IgD-negative memory B cell (primary cell): ENCODE data around the gene PSD4. TPM values are rescaled to one million over a fixed set of nuclear protein-coding genes. Genes with fewer than 3 reads are reported as not detected.
A peak's percentile ranks its signal among the peaks of the same experiment; 100 is the strongest.

Experiments
- H3K27ac Mint-ChIP-seq, 3 donors: one replicate each; pipeline ENCODE4 v1.8.0; 2020 to 2022; ENCODE audit warnings: mild to moderate bottlenecking in 3 of 3, mixed read lengths in 3 of 3, moderate library complexity in 1 of 3
- H3K27me3 Mint-ChIP-seq: one replicate; pipeline ENCODE4 v1.8.0; 2021; ENCODE audit warnings: mixed read lengths
- H3K36me3 Mint-ChIP-seq: one replicate; pipeline ENCODE4 v1.8.0; 2020; ENCODE audit warnings: mild to moderate bottlenecking, mixed read lengths
- H3K4me1 Mint-ChIP-seq, 3 donors: one replicate each; pipeline ENCODE4 v1.8.0; 2020 to 2022; ENCODE audit warnings: mixed read lengths in 3 of 3, mild to moderate bottlenecking in 1 of 3
- H3K4me3 Mint-ChIP-seq, 4 donors: one replicate each; pipeline ENCODE4 v1.8.0; 2020 to 2022; ENCODE audit warnings: mild to moderate bottlenecking in 4 of 4, mixed read lengths in 4 of 4, moderate library complexity in 3 of 4
- H3K9me3 Mint-ChIP-seq, 3 donors: one replicate each; pipeline ENCODE4 v1.8.0; 2020 to 2021; ENCODE audit warnings: mixed read lengths in 3 of 3, mild to moderate bottlenecking in 1 of 3
- polyA plus RNA-seq: library from polyadenylated mRNA; unstranded; fragments of 300-500 nt; fragmentation: Illumina TruSeq; gene quantifications from one replicate; pipeline ENCODE4 v1.2.3, GENCODE V29; 2021

The PSD4 gene
- polyA plus RNA-seq, 1 donor from 2014 or later, result 36.4 TPM

DNA sequence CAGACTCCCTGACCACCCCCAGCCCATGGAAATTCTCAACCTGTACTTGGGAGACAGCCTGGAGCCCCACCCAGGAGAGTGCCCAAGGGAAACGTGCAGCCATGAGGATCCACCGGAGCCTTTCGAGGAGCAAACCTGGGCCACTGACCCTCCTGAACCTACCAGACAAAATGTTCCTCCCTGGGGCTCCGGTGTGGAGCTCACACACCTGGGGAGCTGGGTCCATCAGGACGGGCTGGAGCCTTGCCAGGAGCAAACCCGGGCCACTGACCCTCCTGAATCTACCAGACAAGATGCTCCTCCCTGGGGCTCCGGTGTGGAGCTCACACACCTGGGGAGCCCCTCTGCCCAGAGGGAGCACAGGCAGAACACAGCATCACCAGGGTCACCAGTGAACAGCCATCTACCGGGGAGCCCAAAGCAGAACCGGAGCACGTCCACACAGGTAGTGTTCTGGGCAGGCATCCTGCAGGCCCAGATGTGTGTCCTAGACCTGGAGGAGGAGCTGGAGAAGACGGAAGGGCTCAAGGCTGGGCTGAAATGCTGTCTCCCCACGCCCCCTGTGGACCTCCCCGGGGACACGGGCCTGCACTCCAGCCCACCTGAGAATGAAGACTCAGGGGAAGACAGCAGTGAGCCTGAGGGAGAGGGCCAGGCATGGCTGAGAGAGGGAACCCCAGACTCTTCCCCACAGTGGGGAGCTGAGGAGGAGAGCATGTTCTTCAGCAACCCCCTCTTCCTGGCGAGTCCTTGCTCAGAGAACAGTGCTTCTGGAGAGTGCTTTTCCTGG is 8.9 kb downstream of the PSD4 start:
- Mint-ChIP-seq H3K4me3 (peak overlapping the region in 1 of 4 donors; percentile 28), H3K4me1 (peaks cover 55 to 58% (median 58%) of the 10 kb centered on the region in 3 donors), H3K27ac (no peak overlapping the region), H3K9me3 (no peaks in the 10 kb centered on the region), H3K27me3 (no peaks in the 10 kb centered on the region), H3K36me3 (peaks cover 3% of the 10 kb centered on the region)

DNA sequence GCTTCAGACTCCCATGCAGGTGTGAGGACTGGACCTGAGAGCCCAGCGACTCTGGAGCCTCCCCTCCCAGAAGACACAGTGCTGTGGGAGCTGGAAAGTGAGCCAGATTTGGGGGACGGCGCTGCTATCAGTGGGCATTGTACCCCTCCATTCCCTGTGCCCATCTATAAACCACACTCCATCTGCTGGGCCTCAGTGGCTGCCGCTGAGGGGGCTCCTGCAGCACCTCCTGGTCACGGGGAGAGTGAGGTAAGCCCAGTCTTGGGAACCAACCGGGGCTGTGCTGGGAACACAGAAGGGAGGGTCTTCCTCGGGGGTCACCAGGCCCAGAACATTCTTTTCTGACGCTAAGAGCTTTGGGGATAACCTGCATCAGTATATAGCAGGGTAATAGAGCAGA is 9.5 kb downstream of the PSD4 start:
- no peaks in the 10 kb centered on the region for H3K27me3 Mint-ChIP-seq
- peaks cover 56 to 60% (median 58%) of the 10 kb centered on the region in 3 donors for H3K4me1 Mint-ChIP-seq
- H3K4me3 Mint-ChIP-seq, result peak overlapping the region in 2 of 4 donors; percentile 33 to 46
- H3K9me3 Mint-ChIP-seq, result no peaks in the 10 kb centered on the region
- peaks cover 3% of the 10 kb centered on the region for H3K36me3 Mint-ChIP-seq
- peak overlapping the region; percentile 21 to 92 (median 50) for H3K27ac Mint-ChIP-seq

DNA sequence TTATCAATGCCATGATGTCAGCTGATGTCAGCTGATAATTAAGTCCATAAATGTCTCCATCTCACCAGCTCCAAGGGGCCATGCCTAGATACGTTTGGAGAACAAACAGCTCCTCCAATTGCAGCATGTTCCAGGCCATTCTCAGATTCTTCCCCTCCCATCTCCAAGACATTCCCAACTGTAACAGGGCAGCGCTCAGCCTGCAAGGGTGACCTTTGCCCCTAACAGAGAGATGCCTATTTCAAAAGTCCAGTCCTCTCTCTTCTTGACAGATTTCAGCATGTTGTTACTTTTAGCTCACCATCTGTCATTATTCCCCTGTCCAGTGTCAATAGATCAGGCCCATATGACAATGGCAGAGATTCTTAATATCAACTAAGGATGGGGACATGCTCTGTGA is 9.9 kb downstream of the PSD4 start:
- H3K4me1 Mint-ChIP-seq, result peaks cover 53 to 60% (median 56%) of the 10 kb centered on the region in 3 donors
- H3K36me3 Mint-ChIP-seq, result peaks cover 3% of the 10 kb centered on the region

DNA sequence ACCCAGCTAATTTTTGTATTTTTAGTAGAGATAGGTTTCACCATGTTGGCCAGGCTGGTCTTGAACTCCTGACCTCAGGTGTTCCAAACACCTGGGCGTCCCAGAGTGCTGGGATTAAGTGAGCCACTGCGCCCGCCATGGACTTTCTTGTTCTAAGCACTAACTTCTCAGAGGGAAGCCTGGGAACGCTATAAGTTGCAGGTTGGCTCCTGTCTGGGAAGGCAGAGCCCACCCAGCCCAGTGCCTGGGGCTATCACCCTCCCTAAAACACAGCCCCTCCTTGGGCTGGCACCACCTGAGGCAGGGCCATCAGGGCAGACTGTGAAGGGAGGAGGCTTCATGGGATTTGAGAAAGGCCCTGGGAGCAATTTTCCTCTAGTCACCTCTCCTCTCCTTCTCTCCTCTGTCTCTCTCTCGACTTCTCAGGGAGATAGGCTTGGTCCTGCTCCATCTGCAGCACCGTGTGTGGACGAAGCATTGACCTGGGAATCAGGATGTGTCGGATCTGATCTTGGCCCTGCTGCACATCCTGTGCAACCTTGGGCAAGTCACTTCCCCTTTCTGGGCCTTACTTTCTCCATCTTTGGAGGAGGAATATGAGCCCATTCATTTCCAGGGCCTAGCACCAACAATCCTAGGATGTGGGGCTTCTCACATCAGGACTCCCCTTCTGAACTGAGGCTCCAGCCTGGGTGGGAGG is 10.9 kb downstream of the PSD4 start:
- H3K27ac Mint-ChIP-seq, result peak overlapping the region in 2 of 3 donors; percentile 11 to 81
- peaks cover 52 to 60% (median 54%) of the 10 kb centered on the region in 3 donors for H3K4me1 Mint-ChIP-seq
- H3K4me3 Mint-ChIP-seq, result peak overlapping the region in 1 of 4 donors; percentile 66
- peaks cover 3% of the 10 kb centered on the region for H3K36me3 Mint-ChIP-seq
- H3K27me3 Mint-ChIP-seq, result no peaks in the 10 kb centered on the region
- H3K9me3 Mint-ChIP-seq, result no peaks in the 10 kb centered on the region

More for the DNA sequence above, 9.9 kb downstream of the PSD4 start:
- peak overlapping the region in 3 of 4 donors; percentile 27 to 46 (median 33) for H3K4me3 Mint-ChIP-seq
- H3K27me3 Mint-ChIP-seq, result no peaks in the 10 kb centered on the region
- no peaks in the 10 kb centered on the region for H3K9me3 Mint-ChIP-seq
- peak overlapping the region; percentile 21 to 92 (median 50) for H3K27ac Mint-ChIP-seq

DNA sequence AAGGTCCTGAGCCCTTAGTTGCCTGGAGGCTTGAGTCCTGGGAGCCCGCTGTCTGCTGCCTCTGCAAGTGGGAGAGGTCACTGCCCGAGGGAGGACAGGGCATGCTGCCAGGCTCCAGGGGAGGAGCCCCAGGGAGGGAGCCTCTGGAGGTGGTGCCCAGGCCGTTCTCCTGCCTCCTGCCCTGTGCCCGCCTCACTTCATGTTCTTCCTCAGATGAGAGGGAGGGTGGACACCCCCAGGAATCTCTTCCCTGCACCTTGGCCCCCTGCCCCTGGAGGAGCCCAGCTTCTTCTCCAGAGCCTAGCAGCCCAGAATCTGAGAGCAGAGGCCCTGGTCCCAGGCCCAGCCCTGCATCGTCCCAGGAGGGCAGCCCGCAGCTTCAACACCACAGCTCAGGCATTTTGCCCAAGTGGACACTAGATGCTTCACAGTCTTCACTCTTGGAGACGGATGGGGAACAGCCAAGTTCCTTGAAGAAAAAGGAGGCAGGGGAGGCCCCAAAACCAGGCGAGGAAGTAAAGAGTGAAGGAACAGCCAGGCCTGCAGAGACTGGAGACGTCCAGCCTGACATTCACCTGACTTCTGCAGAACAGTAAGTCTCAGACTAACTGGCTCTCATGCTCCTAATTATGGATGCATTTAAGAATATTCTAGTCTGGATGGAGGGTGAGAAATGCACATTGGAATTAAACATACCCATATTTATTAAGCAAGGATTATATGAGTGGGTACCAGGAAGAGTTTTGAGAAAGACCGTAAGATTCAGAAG is 12.1 kb downstream of the PSD4 start:
- Mint-ChIP-seq H3K4me3 (peak overlapping the region in 2 of 4 donors; percentile 49 to 75), H3K4me1 (peaks cover 47 to 57% (median 53%) of the 10 kb centered on the region in 3 donors), H3K9me3 (no peaks in the 10 kb centered on the region), H3K36me3 (peaks cover 3% of the 10 kb centered on the region), H3K27ac (peak overlapping the region in 2 of 3 donors; percentile 63 to 84), H3K27me3 (no peaks in the 10 kb centered on the region)

DNA sequence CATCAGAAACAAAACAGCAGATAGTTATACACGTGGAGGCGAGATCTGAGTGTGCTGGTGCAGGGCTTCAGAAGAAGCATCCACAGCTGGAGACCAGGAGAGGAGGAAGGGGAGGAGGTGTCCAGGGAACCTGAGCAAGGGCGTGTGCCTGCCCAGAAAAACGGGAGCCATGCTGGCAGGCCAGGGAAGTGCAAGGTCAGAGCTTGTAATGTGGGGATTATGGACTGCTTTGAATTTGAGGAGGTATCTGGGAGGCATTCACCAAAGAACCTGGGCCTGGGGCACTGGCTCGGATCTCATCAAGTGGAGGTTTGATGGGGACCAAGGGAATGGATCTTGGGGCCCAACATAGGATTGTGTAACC is 12.6 kb downstream of the PSD4 start:
- Mint-ChIP-seq H3K9me3 (no peaks in the 10 kb centered on the region), H3K36me3 (peaks cover 3% of the 10 kb centered on the region), H3K4me3 (peak overlapping the region in 1 of 4 donors; percentile 75), H3K27ac (peak overlapping the region in 2 of 3 donors; percentile 3 to 63), H3K27me3 (no peaks in the 10 kb centered on the region), H3K4me1 (peaks cover 42 to 52% (median 49%) of the 10 kb centered on the region in 3 donors)

DNA sequence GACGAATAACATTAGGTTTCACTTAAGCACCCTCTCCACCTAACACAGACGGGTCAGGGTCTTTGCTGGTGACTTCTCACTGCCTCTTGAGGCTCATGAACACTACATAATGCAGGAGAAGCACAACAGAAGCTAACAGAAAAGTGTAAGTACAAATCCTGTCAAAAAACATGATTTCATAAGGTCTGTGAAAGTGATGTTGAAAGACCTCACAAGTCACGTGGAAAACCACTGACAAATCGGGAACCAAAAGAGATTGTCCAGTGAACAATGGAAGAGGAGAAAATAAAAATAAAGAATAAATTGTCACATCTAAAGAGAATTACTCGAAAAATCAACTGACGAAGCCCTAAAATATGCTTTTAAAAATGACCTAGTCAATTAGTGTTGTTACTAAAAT is 14.0 kb downstream of the PSD4 start:
- peak overlapping the region in 1 of 4 donors; percentile 10 for H3K4me3 Mint-ChIP-seq
- no peaks in the 10 kb centered on the region for H3K9me3 Mint-ChIP-seq
- H3K4me1 Mint-ChIP-seq, result peaks cover 33 to 42% (median 40%) of the 10 kb centered on the region in 3 donors
- peaks cover 3% of the 10 kb centered on the region for H3K36me3 Mint-ChIP-seq
- H3K27ac Mint-ChIP-seq, result peak overlapping the region in 1 of 3 donors; percentile 90
- H3K27me3 Mint-ChIP-seq, result no peaks in the 10 kb centered on the region

DNA sequence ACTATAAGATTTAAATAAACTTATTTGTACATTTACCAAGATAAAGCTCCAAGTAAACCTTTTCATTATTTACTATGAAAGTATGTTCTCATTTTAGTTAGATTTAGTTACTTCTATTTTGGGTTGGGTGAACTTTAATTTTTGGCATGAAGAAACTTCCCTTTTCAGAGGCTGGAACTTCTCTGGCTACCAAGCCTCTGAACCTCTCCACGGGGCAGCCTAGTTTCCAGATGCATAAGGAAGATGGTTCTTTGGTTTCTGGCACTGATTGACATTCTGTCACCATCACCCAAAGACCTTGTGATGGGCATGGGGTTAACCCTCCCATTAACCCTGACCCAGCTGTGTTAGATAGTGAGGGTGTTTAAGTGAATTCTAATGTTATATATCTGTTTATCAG is 17.1 kb downstream of the PSD4 start:
- peaks cover 2% of the 10 kb centered on the region for H3K36me3 Mint-ChIP-seq
- peaks cover 24 to 30% (median 28%) of the 10 kb centered on the region in 3 donors for H3K4me1 Mint-ChIP-seq

GRCh38 chr2:113192459-113193100 is 18.8 kb downstream of the PSD4 start:
- Mint-ChIP-seq H3K4me1 (peaks cover 19 to 24% (median 24%) of the 10 kb centered on the region in 3 donors), H3K36me3 (peaks cover 1% of the 10 kb centered on the region), H3K9me3 (no peaks in the 10 kb centered on the region), H3K27me3 (no peaks in the 10 kb centered on the region), H3K27ac (no peak overlapping the region), H3K4me3 (no peak overlapping the region)

More for the DNA sequence above, 17.1 kb downstream of the PSD4 start:
- Mint-ChIP-seq H3K27me3 (no peaks in the 10 kb centered on the region), H3K27ac (peak overlapping the region in 2 of 3 donors; percentile 73 to 92), H3K4me3 (peak overlapping the region in 2 of 4 donors; percentile 3 to 52), H3K9me3 (no peaks in the 10 kb centered on the region)

GRCh38 chr2:113195923-113196501 is 22.2 kb downstream of the PSD4 start:
- Mint-ChIP-seq H3K4me3 (no peak overlapping the region), H3K27ac (peak overlapping the region in 2 of 3 donors; percentile 25 to 50)

DNA sequence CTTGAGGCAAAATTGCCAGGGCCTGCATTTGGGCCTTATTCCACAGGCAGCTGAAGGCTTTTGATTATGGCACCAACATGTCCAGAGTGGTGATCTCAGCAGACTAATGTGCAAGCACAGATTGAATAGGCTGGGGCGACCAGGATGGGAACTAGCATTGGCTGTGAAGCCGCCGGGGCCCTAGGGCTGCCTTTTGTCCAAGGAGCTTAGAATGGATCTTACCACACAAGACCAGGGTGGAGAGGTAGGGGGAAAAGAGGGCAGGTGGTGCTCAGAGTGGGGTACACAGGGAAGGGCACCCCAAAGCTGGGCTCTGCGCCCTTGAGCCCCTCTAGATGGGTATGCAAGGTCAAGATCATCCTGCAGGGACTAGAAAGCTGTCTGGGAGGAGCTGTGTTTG is 23.1 kb downstream of the PSD4 start:
- Mint-ChIP-seq H3K36me3 (peaks cover 3% of the 10 kb centered on the region), H3K4me1 (peaks cover 1 to 5% (median 5%) of the 10 kb centered on the region in 3 donors), H3K9me3 (no peaks in the 10 kb centered on the region), H3K4me3 (peak overlapping the region in 1 of 4 donors; percentile 56), H3K27ac (peak overlapping the region in 2 of 3 donors; percentile 12 to 25), H3K27me3 (no peaks in the 10 kb centered on the region)

More at GRCh38 chr2:113195923-113196501, 22.2 kb downstream of the PSD4 start:
- Mint-ChIP-seq H3K9me3 (no peaks in the 10 kb centered on the region), H3K4me1 (peaks cover 1 to 5% (median 5%) of the 10 kb centered on the region in 3 donors), H3K36me3 (peaks cover 3% of the 10 kb centered on the region), H3K27me3 (no peaks in the 10 kb centered on the region)

DNA sequence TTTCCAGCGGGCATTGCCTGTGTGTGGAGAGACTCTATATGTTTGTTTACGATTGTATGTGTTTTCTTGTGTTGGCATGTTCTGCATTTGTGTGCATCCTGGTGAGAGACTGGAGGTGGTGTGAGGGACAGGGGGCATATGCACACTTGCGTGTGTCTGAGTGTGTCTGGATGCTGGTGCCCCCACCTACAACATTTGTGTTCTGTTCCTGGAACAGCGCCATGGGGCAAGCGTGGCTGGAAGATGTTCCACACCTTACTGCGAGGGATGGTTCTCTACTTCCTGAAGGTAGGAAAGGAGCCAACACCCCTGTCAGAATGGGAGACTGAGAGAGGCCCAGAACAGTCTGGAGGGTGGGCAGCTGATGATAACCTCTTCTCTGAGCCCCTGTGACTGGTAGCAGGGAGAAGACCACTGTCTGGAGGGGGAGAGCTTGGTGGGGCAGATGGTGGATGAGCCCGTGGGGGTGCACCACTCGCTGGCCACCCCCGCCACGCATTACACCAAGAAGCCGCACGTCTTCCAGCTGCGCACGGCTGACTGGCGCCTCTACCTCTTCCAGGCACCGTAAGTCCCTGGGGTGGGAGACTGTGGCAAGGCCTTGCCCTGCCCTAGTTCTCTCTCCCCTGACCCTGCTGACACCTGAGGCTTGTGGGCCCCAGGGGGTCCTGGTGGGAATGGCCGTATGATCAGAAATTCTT is 23.7 kb downstream of the PSD4 start:
- H3K4me3 Mint-ChIP-seq, result peak overlapping the region in 1 of 4 donors; percentile 25
- no peaks in the 10 kb centered on the region for H3K9me3 Mint-ChIP-seq
- H3K27ac Mint-ChIP-seq, result peak overlapping the region in 1 of 3 donors; percentile 82
- H3K36me3 Mint-ChIP-seq, result peaks cover 3% of the 10 kb centered on the region
- no peaks in the 10 kb centered on the region for H3K27me3 Mint-ChIP-seq
- peaks cover 1 to 5% (median 5%) of the 10 kb centered on the region in 3 donors for H3K4me1 Mint-ChIP-seq

DNA sequence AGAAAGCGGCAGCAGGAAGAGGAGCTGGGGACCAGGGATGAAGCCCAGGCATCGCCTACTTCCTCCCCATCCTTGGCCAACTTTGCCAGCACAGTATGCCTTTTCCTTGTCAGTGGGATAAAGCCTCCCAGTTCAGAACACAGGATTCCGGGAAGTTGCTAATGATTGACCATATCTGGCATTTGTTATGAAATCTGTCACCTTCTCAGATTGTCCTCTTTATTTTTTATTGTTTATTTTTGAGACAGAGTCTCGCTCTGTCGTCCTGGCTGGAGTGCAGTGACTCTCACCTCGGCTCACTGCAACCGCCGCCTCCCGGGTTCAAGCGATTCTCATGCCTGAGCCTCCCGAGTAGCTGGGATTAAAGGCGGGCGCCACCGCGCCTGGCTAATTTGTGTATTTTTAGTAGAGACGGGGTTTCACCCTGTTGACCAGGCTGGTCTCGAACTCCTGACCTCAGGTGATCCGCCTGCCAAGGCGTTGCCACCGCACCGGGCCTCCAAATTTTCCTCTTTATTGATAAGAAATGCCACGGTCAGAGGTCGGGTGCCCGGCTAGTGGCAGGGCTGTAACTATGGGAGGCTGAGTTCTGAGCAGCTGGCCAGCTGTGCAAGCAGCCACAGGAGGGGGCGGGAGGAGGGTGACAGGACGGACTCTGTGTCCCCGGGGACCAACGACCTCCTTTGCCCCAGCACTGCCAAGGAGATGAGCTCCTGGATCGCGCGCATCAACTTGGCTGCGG is 24.4 kb downstream of the PSD4 start:
- peak overlapping the region in 3 of 4 donors; percentile 25 to 60 (median 39) for H3K4me3 Mint-ChIP-seq
- no peaks in the 10 kb centered on the region for H3K27me3 Mint-ChIP-seq
- H3K36me3 Mint-ChIP-seq, result peaks cover 3% of the 10 kb centered on the region
- H3K9me3 Mint-ChIP-seq, result no peaks in the 10 kb centered on the region
- H3K27ac Mint-ChIP-seq, result peak overlapping the region in 2 of 3 donors; percentile 82 to 83
- H3K4me1 Mint-ChIP-seq, result peaks cover 1 to 11% (median 5%) of the 10 kb centered on the region in 3 donors
